Activated CD8-positive, alpha-beta memory T cell treated with anti-CD3 and anti-CD28 coated beads, Interleukin-2, amount 50 U/mL, for 1 hour (primary cell): ENCODE measurements around the gene TRAPPC6A.

ENCODE experiments used
- DNase-seq: peaks from one replicate; pipeline ENCODE4 v3.0.0-alpha.2; 2020; ENCODE audit errors: extremely low read depth

Gene TRAPPC6A

GRCh38 chr19:45163751-45164460 is 14.1 kb downstream of the TRAPPC6A start:
- DNase-seq: no peak

- DNase-seq: no peak
Measured at GRCh38 chr19:45163156-45163555, 14.9 kb downstream of the TRAPPC6A start.

- no peak for DNase-seq
Measured at GRCh38 chr19:45162608-45163143, 15.4 kb downstream of the TRAPPC6A start.

- DNase-seq: no peak
Measured at GRCh38 chr19:45161738-45162607, 16.1 kb downstream of the TRAPPC6A start.

- DNase-seq: no peak
Measured at GRCh38 chr19:45160870-45161737, 16.9 kb downstream of the TRAPPC6A start, which contains the start of gene NKPD1. Gene NKPD1 (minus strand): TSS chr19:45160982. CDS start chr19:45160150, 832 bp downstream.

- no peak for DNase-seq
Measured at GRCh38 chr19:45159971-45160324, 18.1 kb downstream of the TRAPPC6A start.

GRCh38 chr19:45159210-45159970 is 18.6 kb downstream of the TRAPPC6A start:
- DNase-seq: no peak

- no peak for DNase-seq
Measured at GRCh38 chr19:45158503-45159209, 19.4 kb downstream of the TRAPPC6A start.

- DNase-seq: no peak
Measured at GRCh38 chr19:45156751-45157150, 21.3 kb downstream of the TRAPPC6A start.

GRCh38 chr19:45156011-45156630 is 21.9 kb downstream of the TRAPPC6A start:
- no peak for DNase-seq

GRCh38 chr19:45154064-45154827 is 23.8 kb downstream of the TRAPPC6A start:
- no peak for DNase-seq

- DNase-seq: no peak
Measured at GRCh38 chr19:45153339-45154063, 24.5 kb downstream of the TRAPPC6A start.

GRCh38 chr19:45152504-45153338 is 25.3 kb downstream of the TRAPPC6A start:
- DNase-seq: no peak

GRCh38 chr19:45151821-45152503 is 26.1 kb downstream of the TRAPPC6A start:
- no peak for DNase-seq

GRCh38 chr19:45151320-45151719 is 26.7 kb downstream of the TRAPPC6A start:
- DNase-seq: no peak

GRCh38 chr19:45150751-45151281 is 27.2 kb downstream of the TRAPPC6A start:
- DNase-seq: no peak

GRCh38 chr19:45150180-45150579 is 27.9 kb downstream of the TRAPPC6A start:
- no peak for DNase-seq
